Measurements from ENCODE around the gene SLC8A1. TPM values are rescaled to one million over a fixed set of nuclear protein-coding genes. Genes with fewer than 3 reads are reported as not detected.

SLC8A1 gene
- total and polyA plus RNA-seq, 10 of the 15 experiments (the other 5 are each of a cell fraction or from before 2014, with no cell fraction given): under 0.01 to 1.2 (median 0.01) TPM; not detected in 3

- TF ChIP-seq CEBPZ (IDR thresholded peaks at IDR 0.05; ENCODE audit: low read depth, low read length): no peak
- TF ChIP-seq DPF2 (IDR thresholded peaks at IDR 0.05): no peak
- no peak for TF ChIP-seq STAT3 (IDR thresholded peaks at IDR 0.05; ENCODE audit: low read depth, low read length)
Observed at GRCh38 chr2:40100676-40101075, 351.2 kb downstream of the SLC8A1 start (continued).

- no peak for ATAC-seq
- no peak overlapping the region for H3K4me3 ChIP-seq
- no peaks in the 10 kb centered on the region for H3K79me2 ChIP-seq (ENCODE audit: control insufficient read depth, insufficient read depth, low read length)
- in situ Hi-C loops (cut with MboI) (no loop called here), intact Hi-C loops (cut with micrococcal nuclease; ENCODE audit: unreplicated experiment) (no loop called here)
- H3K27ac ChIP-seq (ENCODE audit: control insufficient read depth, insufficient read depth): no peak overlapping the region
- H3K36me3 ChIP-seq (ENCODE audit: control insufficient read depth in 2 of 2, insufficient read depth in 2 of 2, low read length in 1 of 2): no peaks in the 10 kb centered on the region
- ChIA-PET RAD21 (ENCODE audit: unreplicated experiment) (no interaction called here), POLR2A (no interaction called here), SMC1A (ENCODE audit: uncharacterized antibody, unreplicated experiment) (no interaction called here), CTCF (no interaction called here)
- WGBS (ENCODE audit: insufficient coverage, insufficient replicate concordance, low lambda C conversion rate, missing lambda C conversion rate): 43% methylated on average over 9 of the region's 9 CpGs
- H4K20me1 ChIP-seq (ENCODE audit: control insufficient read depth, insufficient read depth): no peaks in the 10 kb centered on the region
- no peak for FAIRE-seq
- no peak overlapping the region for H2AFZ ChIP-seq (ENCODE audit: control insufficient read depth, low read depth, low read length)
- H3K27me3 ChIP-seq (replicated peaks in 1 of 2; ENCODE audit: control insufficient read depth in 2 of 2, insufficient read depth in 2 of 2, low read length in 1 of 2): no peaks in the 10 kb centered on the region; a peak in 1 of 4 replicates
- H3K9me3 ChIP-seq (replicated peaks; ENCODE audit: control insufficient read depth, insufficient read depth, low read length): no peaks in the 10 kb centered on the region
- BruUV-seq (replicated peaks): no TSS peak
- no peak overlapping the region for H3K4me2 ChIP-seq (ENCODE audit: control insufficient read depth, insufficient read depth)
- DNase-seq (ENCODE audit: low read depth, low spot score): no peak
- H3K4me1 ChIP-seq (ENCODE audit: control insufficient read depth, insufficient read depth, low read length): no peaks in the 10 kb centered on the region
- TF ChIP-seq IKZF2 (IDR thresholded peaks at IDR 0.05): no peak
- H3K9ac ChIP-seq (ENCODE audit: control insufficient read depth, insufficient read depth, low read length): no peak overlapping the region
Observed at GRCh38 chr2:40098786-40099470, 353.0 kb downstream of the SLC8A1 start.

Data from GM12878 (cell line).